Measurements from ENCODE around the gene HIC2.
"Not testable (repeated sequence)": the region's sequence is repeated elsewhere in the genome, so short reads cannot be mapped to it uniquely, and the experiment has no call there.

HIC2 gene

GRCh38 chr22:21438013-21438412, 20.8 kb downstream of the HIC2 start:
- CTCF ChIA-PET; H3K4me1 ChIP-seq (ENCODE audit: control extremely low read depth in 1 of 4, control insufficient read depth in 4 of 4, insufficient read depth in 4 of 4, low read length in 3 of 4); H3K27me3 ChIP-seq (replicated peaks in 2 of 5; ENCODE audit: control insufficient read depth in 4 of 5, insufficient read depth in 5 of 5, low read length in 4 of 5); H3K9me3 ChIP-seq (ENCODE audit: control extremely low read depth in 1 of 5, control insufficient read depth in 4 of 5, insufficient read depth in 2 of 5, low read depth in 1 of 5, low read length in 4 of 5); H3K36me3 ChIP-seq (ENCODE audit: control insufficient read depth in 4 of 4, insufficient read depth in 4 of 4, low read length in 3 of 4); DNase-seq; POLR2A ChIA-PET; H3K4me3 ChIP-seq (ENCODE audit: control insufficient read depth in 1 of 7, extremely low read depth in 1 of 7, insufficient read depth in 4 of 7, low read depth in 2 of 7, low read length in 6 of 7); H3K27ac ChIP-seq (ENCODE audit: insufficient read depth in 1 of 2, low read depth in 1 of 2, low read length in 2 of 2, poor library complexity in 1 of 2, severe bottlenecking in 2 of 2): not testable (repeated sequence)
- WGBS (ENCODE audit: insufficient coverage) = no CpG with 5 or more reads among the region's 6 CpGs

DNA sequence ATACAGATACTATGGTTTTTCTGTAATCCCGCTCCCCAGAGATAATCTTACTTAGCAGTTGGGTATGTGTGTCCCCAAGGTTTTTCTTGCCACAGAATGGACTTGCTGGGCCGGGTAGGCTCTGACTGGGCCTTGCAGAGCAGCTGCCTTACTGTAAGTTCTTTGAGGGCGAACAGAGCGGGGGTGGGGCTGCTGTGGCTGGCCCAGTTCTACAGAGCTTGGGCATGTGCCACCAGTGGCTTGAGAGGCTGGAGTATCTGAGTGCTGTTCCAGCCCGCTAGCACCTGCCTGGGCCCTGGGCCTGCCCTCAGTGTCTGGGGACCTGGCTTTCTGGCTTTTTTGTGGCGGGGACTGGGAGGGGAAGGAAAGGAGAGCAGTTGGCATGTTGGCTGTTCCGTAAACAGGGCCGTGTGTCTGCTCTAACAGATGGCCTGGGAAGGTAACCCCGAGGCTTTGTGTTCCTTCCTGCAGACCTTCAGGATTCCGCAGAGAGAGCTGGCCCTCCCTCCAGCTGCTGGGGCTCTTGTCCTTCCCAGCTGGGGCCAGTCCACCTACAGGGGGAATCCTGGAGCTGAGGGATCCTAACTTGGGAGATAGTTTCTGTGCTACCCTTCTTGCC, 23.0 kb downstream of the HIC2 start:
- H3K9me3 ChIP-seq (ENCODE audit: control extremely low read depth in 1 of 5, control insufficient read depth in 4 of 5, insufficient read depth in 2 of 5, low read depth in 1 of 5, low read length in 4 of 5); H3K4me1 ChIP-seq (ENCODE audit: control extremely low read depth in 1 of 4, control insufficient read depth in 4 of 4, insufficient read depth in 4 of 4, low read length in 3 of 4); H3K4me3 ChIP-seq (ENCODE audit: control insufficient read depth in 1 of 7, extremely low read depth in 1 of 7, insufficient read depth in 4 of 7, low read depth in 2 of 7, low read length in 6 of 7); CTCF ChIA-PET; H3K27ac ChIP-seq (ENCODE audit: insufficient read depth in 1 of 2, low read depth in 1 of 2, low read length in 2 of 2, poor library complexity in 1 of 2, severe bottlenecking in 2 of 2); H3K27me3 ChIP-seq (replicated peaks in 2 of 5; ENCODE audit: control insufficient read depth in 4 of 5, insufficient read depth in 5 of 5, low read length in 4 of 5); DNase-seq; POLR2A ChIA-PET: not testable (repeated sequence)
- peaks cover 0 to 14% (median 9%) of the 10 kb centered on the region in 4 experiments for H3K36me3 ChIP-seq (ENCODE audit: control insufficient read depth in 4 of 4, insufficient read depth in 4 of 4, low read length in 3 of 4)
- no CpG with 5 or more reads among the region's 10 CpGs for WGBS (ENCODE audit: insufficient coverage)

- H3K4me1 ChIP-seq (ENCODE audit: control extremely low read depth in 1 of 4, control insufficient read depth in 4 of 4, insufficient read depth in 4 of 4, low read length in 3 of 4); POLR2A ChIA-PET; H3K9me3 ChIP-seq (ENCODE audit: control extremely low read depth in 1 of 5, control insufficient read depth in 4 of 5, insufficient read depth in 2 of 5, low read depth in 1 of 5, low read length in 4 of 5); H3K4me3 ChIP-seq (ENCODE audit: control insufficient read depth in 1 of 7, extremely low read depth in 1 of 7, insufficient read depth in 4 of 7, low read depth in 2 of 7, low read length in 6 of 7); CTCF ChIA-PET; H3K27ac ChIP-seq (ENCODE audit: insufficient read depth in 1 of 2, low read depth in 1 of 2, low read length in 2 of 2, poor library complexity in 1 of 2, severe bottlenecking in 2 of 2); DNase-seq; H3K27me3 ChIP-seq (replicated peaks in 2 of 5; ENCODE audit: control insufficient read depth in 4 of 5, insufficient read depth in 5 of 5, low read length in 4 of 5): not testable (repeated sequence)
- no CpG with 5 or more reads among the region's 16 CpGs for WGBS (ENCODE audit: insufficient coverage)
- peaks cover 0 to 18% (median 12%) of the 10 kb centered on the region in 4 experiments for H3K36me3 ChIP-seq (ENCODE audit: control insufficient read depth in 4 of 4, insufficient read depth in 4 of 4, low read length in 3 of 4)
Measured at GRCh38 chr22:21440676-21441075, 23.5 kb downstream of the HIC2 start.

DNA sequence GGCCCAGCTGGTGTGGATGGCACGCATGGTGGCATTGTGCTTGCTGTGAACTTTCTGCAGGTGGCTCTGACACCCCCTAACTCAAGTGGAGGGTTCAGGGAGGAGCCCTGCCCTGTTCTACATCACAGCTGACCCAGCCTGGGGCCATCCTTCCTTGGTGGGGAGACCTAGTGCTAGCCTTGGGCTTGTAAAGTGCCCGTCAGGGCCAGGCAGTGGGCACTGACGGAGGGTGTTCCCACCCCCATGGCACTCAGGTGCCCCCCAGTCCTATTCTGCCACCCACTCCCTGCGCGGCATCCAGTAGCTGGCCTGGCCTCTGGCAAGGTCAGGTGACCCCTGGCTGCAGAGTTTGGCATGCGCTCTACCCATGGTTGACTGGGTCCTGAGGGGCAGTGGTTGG, 24.0 kb downstream of the HIC2 start:
- H3K4me1 ChIP-seq (ENCODE audit: control extremely low read depth in 1 of 4, control insufficient read depth in 4 of 4, insufficient read depth in 4 of 4, low read length in 3 of 4); H3K9me3 ChIP-seq (ENCODE audit: control extremely low read depth in 1 of 5, control insufficient read depth in 4 of 5, insufficient read depth in 2 of 5, low read depth in 1 of 5, low read length in 4 of 5); CTCF ChIA-PET; DNase-seq; H3K4me3 ChIP-seq (ENCODE audit: control insufficient read depth in 1 of 7, extremely low read depth in 1 of 7, insufficient read depth in 4 of 7, low read depth in 2 of 7, low read length in 6 of 7); H3K27ac ChIP-seq (ENCODE audit: insufficient read depth in 1 of 2, low read depth in 1 of 2, low read length in 2 of 2, poor library complexity in 1 of 2, severe bottlenecking in 2 of 2); POLR2A ChIA-PET; H3K27me3 ChIP-seq (replicated peaks in 2 of 5; ENCODE audit: control insufficient read depth in 4 of 5, insufficient read depth in 5 of 5, low read length in 4 of 5): not testable (repeated sequence)
- 100% methylated on average over 1 of the region's 6 CpGs for WGBS (ENCODE audit: insufficient coverage)
- peaks cover 0 to 23% (median 14%) of the 10 kb centered on the region in 4 experiments for H3K36me3 ChIP-seq (ENCODE audit: control insufficient read depth in 4 of 4, insufficient read depth in 4 of 4, low read length in 3 of 4)

DNA sequence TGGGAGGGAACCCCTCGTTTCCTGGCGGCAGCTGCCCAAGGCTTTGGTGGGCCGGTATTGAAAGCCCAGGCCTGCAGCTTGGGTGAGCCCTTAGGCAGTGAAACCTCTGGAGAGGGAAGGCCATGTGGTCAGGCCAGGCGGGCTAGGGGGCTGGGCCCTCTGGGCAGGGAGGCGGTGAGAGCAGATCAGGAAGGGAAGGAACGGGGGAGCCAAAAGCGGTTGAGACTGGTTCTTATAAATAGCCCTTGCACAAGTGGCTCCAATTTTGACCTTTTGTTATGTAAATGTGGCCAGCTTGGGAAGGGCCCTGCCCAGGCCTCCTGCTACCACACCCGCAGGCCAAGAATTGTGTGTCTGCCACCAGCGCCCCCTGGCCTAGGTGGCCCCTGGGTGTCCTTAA, 25.0 kb downstream of the HIC2 start:
- H3K27me3 ChIP-seq (replicated peaks in 2 of 5; ENCODE audit: control insufficient read depth in 4 of 5, insufficient read depth in 5 of 5, low read length in 4 of 5); H3K4me3 ChIP-seq (ENCODE audit: control insufficient read depth in 1 of 7, extremely low read depth in 1 of 7, insufficient read depth in 4 of 7, low read depth in 2 of 7, low read length in 6 of 7); H3K27ac ChIP-seq (ENCODE audit: insufficient read depth in 1 of 2, low read depth in 1 of 2, low read length in 2 of 2, poor library complexity in 1 of 2, severe bottlenecking in 2 of 2); H3K4me1 ChIP-seq (ENCODE audit: control extremely low read depth in 1 of 4, control insufficient read depth in 4 of 4, insufficient read depth in 4 of 4, low read length in 3 of 4); DNase-seq; CTCF ChIA-PET; H3K9me3 ChIP-seq (ENCODE audit: control extremely low read depth in 1 of 5, control insufficient read depth in 4 of 5, insufficient read depth in 2 of 5, low read depth in 1 of 5, low read length in 4 of 5); POLR2A ChIA-PET: not testable (repeated sequence)
- peaks cover 0 to 33% (median 19%) of the 10 kb centered on the region in 4 experiments for H3K36me3 ChIP-seq (ENCODE audit: control insufficient read depth in 4 of 4, insufficient read depth in 4 of 4, low read length in 3 of 4)
- WGBS (ENCODE audit: insufficient coverage) = no CpG with 5 or more reads among the region's 9 CpGs

DNA sequence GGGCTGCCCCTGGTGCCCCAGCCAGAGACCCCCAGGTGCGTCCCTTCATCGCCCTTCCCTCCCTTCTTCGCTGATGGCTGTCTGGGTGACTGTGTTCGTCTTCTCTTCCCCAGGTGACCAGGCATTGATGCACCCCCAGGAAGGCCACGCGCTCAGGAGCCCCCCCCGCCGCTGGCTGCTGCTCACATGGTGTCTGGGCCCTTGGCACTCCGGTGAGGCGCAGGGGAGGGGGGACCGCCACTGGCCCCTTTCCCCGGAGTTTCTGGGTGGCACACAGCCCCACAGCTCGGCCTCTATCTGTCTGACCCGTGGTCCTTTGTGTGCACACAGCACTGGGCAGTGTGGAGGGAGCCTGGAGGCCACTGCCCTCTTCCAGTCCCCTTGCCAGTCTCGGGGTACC, 25.5 kb downstream of the HIC2 start:
- H3K4me3 ChIP-seq (ENCODE audit: control insufficient read depth in 1 of 7, extremely low read depth in 1 of 7, insufficient read depth in 4 of 7, low read depth in 2 of 7, low read length in 6 of 7); H3K27me3 ChIP-seq (replicated peaks in 2 of 5; ENCODE audit: control insufficient read depth in 4 of 5, insufficient read depth in 5 of 5, low read length in 4 of 5); DNase-seq; CTCF ChIA-PET; H3K27ac ChIP-seq (ENCODE audit: insufficient read depth in 1 of 2, low read depth in 1 of 2, low read length in 2 of 2, poor library complexity in 1 of 2, severe bottlenecking in 2 of 2); H3K9me3 ChIP-seq (ENCODE audit: control extremely low read depth in 1 of 5, control insufficient read depth in 4 of 5, insufficient read depth in 2 of 5, low read depth in 1 of 5, low read length in 4 of 5); H3K4me1 ChIP-seq (ENCODE audit: control extremely low read depth in 1 of 4, control insufficient read depth in 4 of 4, insufficient read depth in 4 of 4, low read length in 3 of 4); POLR2A ChIA-PET: not testable (repeated sequence)
- no CpG with 5 or more reads among the region's 15 CpGs for WGBS (ENCODE audit: insufficient coverage)
- peaks cover 0 to 38% (median 21%) of the 10 kb centered on the region in 4 experiments for H3K36me3 ChIP-seq (ENCODE audit: control insufficient read depth in 4 of 4, insufficient read depth in 4 of 4, low read length in 3 of 4)

- CTCF ChIA-PET = no interaction called here
- WGBS (ENCODE audit: insufficient coverage) = 98% methylated on average over 12 of the region's 13 CpGs
Measured at GRCh38 chr22:21443057-21443734, 26.0 kb downstream of the HIC2 start.

More at GRCh38 chr22:21443057-21443734, 26.0 kb downstream of the HIC2 start:
- peaks cover 0 to 7% (median 5%) of the 10 kb centered on the region in 4 experiments for H3K4me1 ChIP-seq (ENCODE audit: control extremely low read depth in 1 of 4, control insufficient read depth in 4 of 4, insufficient read depth in 4 of 4, low read length in 3 of 4)
- H3K27ac ChIP-seq (ENCODE audit: insufficient read depth in 1 of 2, low read depth in 1 of 2, low read length in 2 of 2, poor library complexity in 1 of 2, severe bottlenecking in 2 of 2) = no peak overlapping the region
- H3K27me3 ChIP-seq (replicated peaks in 2 of 5; ENCODE audit: control insufficient read depth in 4 of 5, insufficient read depth in 5 of 5, low read length in 4 of 5) = no peaks in the 10 kb centered on the region
- no peaks in the 10 kb centered on the region for H3K9me3 ChIP-seq (ENCODE audit: control extremely low read depth in 1 of 5, control insufficient read depth in 4 of 5, insufficient read depth in 2 of 5, low read depth in 1 of 5, low read length in 4 of 5)
- DNase-seq = peak in 1 of 3 donors; percentile 18
- H3K4me3 ChIP-seq (ENCODE audit: control insufficient read depth in 1 of 7, extremely low read depth in 1 of 7, insufficient read depth in 4 of 7, low read depth in 2 of 7, low read length in 6 of 7) = no peak overlapping the region
- POLR2A ChIA-PET = no interaction called here
- H3K36me3 ChIP-seq (ENCODE audit: control insufficient read depth in 4 of 4, insufficient read depth in 4 of 4, low read length in 3 of 4) = peaks cover 0 to 43% (median 26%) of the 10 kb centered on the region in 4 experiments
